HFFc6 (cell line): Measurements from ENCODE around the gene QSOX1. TPM values are rescaled to one million over a fixed set of nuclear protein-coding genes. Genes with fewer than 3 reads are reported as not detected.

Source experiments
- DNase-seq: peaks from one replicate; pipeline ENCODE4 v3.0.0-alpha.2; 2018
- H3K27ac Mint-ChIP-seq: 2 replicates; pipeline ENCODE4 v1.8.0; 2020; ENCODE audit warnings: mild to moderate bottlenecking, mixed read lengths
- H3K27me3 Mint-ChIP-seq: 2 replicates; pipeline ENCODE4 v1.8.0; 2021; ENCODE audit warnings: mild to moderate bottlenecking, moderate library complexity, mixed read lengths; ENCODE audit not compliant: insufficient read depth
- H3K36me3 Mint-ChIP-seq: 2 replicates; pipeline ENCODE4 v1.8.0; 2021; ENCODE audit warnings: low read depth, mixed read lengths
- H3K4me1 Mint-ChIP-seq: 2 replicates; pipeline ENCODE4 v1.8.0; 2020; ENCODE audit warnings: low read depth, mixed read lengths
- H3K4me3 Mint-ChIP-seq: 2 replicates; pipeline ENCODE4 v1.8.0; 2020; ENCODE audit warnings: mild to moderate bottlenecking, moderate library complexity, mixed read lengths
- H3K9me3 Mint-ChIP-seq: 2 replicates; pipeline ENCODE4 v1.8.0; 2020; ENCODE audit warnings: mild to moderate bottlenecking, mixed read lengths
- CTCF ChIP-seq: fragments of 200-600 bp; sonication (generic); IDR thresholded peaks from 2 replicates; pipeline ENCODE4 v1.5.0; 2021; ENCODE audit warnings: antibody characterized with exemption, mild to moderate bottlenecking
- total RNA-seq, 6 experiments: library from RNA; stranded (reverse); fragmentation: NEBNext Ultra II Directional; extraction: Animal tissue kit (Norgen Biotek cat#: 25700); gene quantifications; 2 replicates in 1 of 6; 3 replicates in 5 of 6; pipeline ENCODE4 v1.2.3, GENCODE V29; 2021

Gene QSOX1
- total RNA-seq, 6 experiments from 2014 or later, result 321 to 467 (median 352) TPM

GRCh38 chr1:180221462-180221861 is 66.8 kb downstream of the QSOX1 start:
- H3K36me3 Mint-ChIP-seq, result no peaks in the 10 kb centered on the region
- H3K4me3 Mint-ChIP-seq, result no peak overlapping the region
- no peak for TF ChIP-seq CTCF
- no peak overlapping the region for H3K27ac Mint-ChIP-seq
- H3K4me1 Mint-ChIP-seq, result no peaks in the 10 kb centered on the region
- H3K9me3 Mint-ChIP-seq, result no peaks in the 10 kb centered on the region
- DNase-seq, result no peak
- peaks cover 54% of the 10 kb centered on the region for H3K27me3 Mint-ChIP-seq

GRCh38 chr1:180224902-180225301 is 70.2 kb downstream of the QSOX1 start:
- Mint-ChIP-seq H3K36me3 (no peaks in the 10 kb centered on the region), H3K4me3 (no peak overlapping the region), H3K4me1 (no peaks in the 10 kb centered on the region), H3K27me3 (peaks cover 58% of the 10 kb centered on the region), H3K9me3 (no peaks in the 10 kb centered on the region), H3K27ac (no peak overlapping the region)
- no peak for DNase-seq
- TF ChIP-seq CTCF, result no peak

GRCh38 chr1:180225403-180225802 is 70.7 kb downstream of the QSOX1 start:
- H3K27me3 Mint-ChIP-seq, result peaks cover 55% of the 10 kb centered on the region
- DNase-seq, result no peak
- H3K27ac Mint-ChIP-seq, result no peak overlapping the region
- no peak for TF ChIP-seq CTCF
- H3K36me3 Mint-ChIP-seq, result no peaks in the 10 kb centered on the region
- H3K4me1 Mint-ChIP-seq, result no peaks in the 10 kb centered on the region
- no peak overlapping the region for H3K4me3 Mint-ChIP-seq
- no peaks in the 10 kb centered on the region for H3K9me3 Mint-ChIP-seq

GRCh38 chr1:180227861-180228647 is 73.4 kb downstream of the QSOX1 start:
- no peak for DNase-seq
- Mint-ChIP-seq H3K27me3 (peaks cover 60% of the 10 kb centered on the region), H3K27ac (no peak overlapping the region), H3K36me3 (no peaks in the 10 kb centered on the region), H3K4me3 (peak overlapping the region; percentile 30), H3K9me3 (no peaks in the 10 kb centered on the region), H3K4me1 (peaks cover 10% of the 10 kb centered on the region)
- no peak for TF ChIP-seq CTCF

- Mint-ChIP-seq H3K9me3 (no peaks in the 10 kb centered on the region), H3K4me3 (peak overlapping the region; percentile 81), H3K36me3 (no peaks in the 10 kb centered on the region), H3K27me3 (peaks cover 65% of the 10 kb centered on the region), H3K4me1 (peaks cover 10% of the 10 kb centered on the region), H3K27ac (no peak overlapping the region)
- TF ChIP-seq CTCF, result no peak
- no peak for DNase-seq
Measured at GRCh38 chr1:180228648-180229482, 74.2 kb downstream of the QSOX1 start.
